NCI-H748 treated with DMSO at 0.1 percent for 48 hours (cell line): ENCODE results near the gene PLCL1.

ENCODE experiments used
- DNase-seq: peaks from one replicate; lab custom pipeline; 2025; lab: John Stamatoyannopoulos, UW

Gene PLCL1

GRCh38 chr2:197927994-197928393, 123.6 kb downstream of the PLCL1 start:
- no peak for DNase-seq

GRCh38 chr2:197929008-197929885, 124.9 kb downstream of the PLCL1 start:
- no peak for DNase-seq

GRCh38 chr2:197929886-197930227, 125.5 kb downstream of the PLCL1 start:
- DNase-seq, result no peak

GRCh38 chr2:197930570-197931278, 126.3 kb downstream of the PLCL1 start:
- no peak for DNase-seq

- DNase-seq, result no peak
Measured at GRCh38 chr2:197931661-197932312, 127.4 kb downstream of the PLCL1 start.

GRCh38 chr2:197932374-197932773, 128.0 kb downstream of the PLCL1 start:
- no peak for DNase-seq

GRCh38 chr2:197934261-197934933, 130.0 kb downstream of the PLCL1 start:
- DNase-seq, result no peak

- DNase-seq, result no peak
Measured at GRCh38 chr2:197934934-197935289, 130.5 kb downstream of the PLCL1 start.

GRCh38 chr2:197937814-197938213, 133.4 kb downstream of the PLCL1 start:
- DNase-seq, result no peak

- DNase-seq, result no peak
Measured at GRCh38 chr2:197938555-197938954, 134.2 kb downstream of the PLCL1 start.

- no peak for DNase-seq
Measured at GRCh38 chr2:197939787-197940186, 135.4 kb downstream of the PLCL1 start.

GRCh38 chr2:197940382-197940781, 136.0 kb downstream of the PLCL1 start:
- DNase-seq, result no peak

- DNase-seq, result no peak
Measured at GRCh38 chr2:197941715-197942114, 137.3 kb downstream of the PLCL1 start.

- DNase-seq, result no peak
Measured at GRCh38 chr2:197943731-197944130, 139.3 kb downstream of the PLCL1 start.

GRCh38 chr2:197944416-197945096, 140.2 kb downstream of the PLCL1 start:
- no peak for DNase-seq

GRCh38 chr2:197946562-197946961, 142.2 kb downstream of the PLCL1 start:
- DNase-seq, result no peak

- DNase-seq, result no peak
Measured at GRCh38 chr2:197947219-197947757, 142.9 kb downstream of the PLCL1 start.

GRCh38 chr2:197949224-197949623, 144.8 kb downstream of the PLCL1 start:
- DNase-seq, result no peak

- no peak for DNase-seq
Measured at GRCh38 chr2:197950006-197950405, 145.6 kb downstream of the PLCL1 start.

- no peak for DNase-seq
Measured at GRCh38 chr2:197950724-197951123, 146.3 kb downstream of the PLCL1 start.

GRCh38 chr2:197952540-197953202, 148.3 kb downstream of the PLCL1 start:
- no peak for DNase-seq
